Endodermal cell (in vitro differentiated cells): ENCODE results near the gene SEPTIN8. TPM values are rescaled to one million over a fixed set of nuclear protein-coding genes. Genes with fewer than 3 reads are reported as not detected.

Source experiments
- DNase-seq: peaks from one replicate; pipeline ENCODE4 v3.0.0-alpha.2; 2017
- H3K27ac ChIP-seq: 2 replicates; pipeline ENCODE4 v1.5.1; 2013; ENCODE audit warnings: mild to moderate bottlenecking, low read depth, low read length, moderate library complexity
- H3K27me3 ChIP-seq: 2 replicates; pipeline ENCODE4 v1.6.1; 2013; ENCODE audit warnings: mild to moderate bottlenecking, low read length, moderate library complexity; ENCODE audit not compliant: insufficient read depth, control insufficient read depth, poor library complexity, severe bottlenecking
- H3K36me3 ChIP-seq: 2 replicates; pipeline ENCODE4 v1.7.0; 2013; ENCODE audit warnings: mild to moderate bottlenecking, low read length, moderate library complexity; ENCODE audit not compliant: control insufficient read depth, insufficient read depth
- H3K4me1 ChIP-seq: one replicate; pipeline ENCODE4 v1.7.0; 2013; ENCODE audit warnings: low read length; ENCODE audit not compliant: control insufficient read depth, insufficient read depth
- H3K4me3 ChIP-seq: 2 replicates; pipeline ENCODE4 v1.5.1; 2013; ENCODE audit warnings: mild to moderate bottlenecking, low read length, moderate library complexity
- H3K9ac ChIP-seq: 2 replicates; pipeline ENCODE4 v1.6.1; 2013; ENCODE audit warnings: mild to moderate bottlenecking, low read length, moderate library complexity; ENCODE audit not compliant: poor library complexity, severe bottlenecking; ENCODE audit errors: extremely low read depth
- H3K9me3 ChIP-seq: 2 replicates; pipeline ENCODE4 v1.6.1; 2013; ENCODE audit warnings: mild to moderate bottlenecking, low read length, moderate library complexity; ENCODE audit not compliant: control insufficient read depth
- H3K27ac Mint-ChIP-seq: 2 replicates; pipeline ENCODE4 v1.8.0; 2020; ENCODE audit warnings: mixed read lengths
- H3K27me3 Mint-ChIP-seq: 2 replicates; pipeline ENCODE4 v1.8.0; 2021; ENCODE audit warnings: mild to moderate bottlenecking, mixed read lengths; ENCODE audit not compliant: insufficient read depth
- H3K36me3 Mint-ChIP-seq: 2 replicates; pipeline ENCODE4 v1.8.0; 2020; ENCODE audit warnings: low read depth, mixed read lengths
- H3K4me1 Mint-ChIP-seq: 2 replicates; pipeline ENCODE4 v1.8.0; 2020; ENCODE audit warnings: mixed read lengths
- H3K4me3 Mint-ChIP-seq: 2 replicates; pipeline ENCODE4 v1.8.0; 2020; ENCODE audit warnings: mild to moderate bottlenecking, moderate library complexity, mixed read lengths
- H3K9me3 Mint-ChIP-seq: 2 replicates; pipeline ENCODE4 v1.8.0; 2020; ENCODE audit warnings: mild to moderate bottlenecking, mixed read lengths
- CTCF ChIP-seq: fragments of 200-600 bp; sonication (generic); conservative IDR thresholded peaks from 2 replicates; pipeline ENCODE4 v1.5.0; 2021; ENCODE audit warnings: antibody characterized with exemption, mild to moderate bottlenecking
- WGBS, 2 experiments: methylation state at CpG; one replicate each; pipeline versions ENCODE4 v1.1.5 to v1.1.7; 2013; ENCODE audit warnings: missing lambda C conversion rate in 2 of 2, mixed read lengths in 1 of 2; ENCODE audit not compliant: insufficient coverage in 1 of 2, insufficient read length in 1 of 2; 5-methylcytosine and 5-hydroxymethylcytosine counted together
- total RNA-seq, 2 donors: library from RNA; stranded (reverse); fragmentation: NEBNext Ultra II Directional in 1 of 2; extraction: Animal tissue kit (Norgen Biotek cat#: 25700) in 1 of 2; gene quantifications; 2 replicates in 1 of 2; 3 replicates in 1 of 2; pipeline ENCODE4 v1.2.1, GENCODE V29; 2021

SEPTIN8 gene
- total RNA-seq, 2 donors from 2014 or later, result 49.0 to 56.7 TPM

DNA sequence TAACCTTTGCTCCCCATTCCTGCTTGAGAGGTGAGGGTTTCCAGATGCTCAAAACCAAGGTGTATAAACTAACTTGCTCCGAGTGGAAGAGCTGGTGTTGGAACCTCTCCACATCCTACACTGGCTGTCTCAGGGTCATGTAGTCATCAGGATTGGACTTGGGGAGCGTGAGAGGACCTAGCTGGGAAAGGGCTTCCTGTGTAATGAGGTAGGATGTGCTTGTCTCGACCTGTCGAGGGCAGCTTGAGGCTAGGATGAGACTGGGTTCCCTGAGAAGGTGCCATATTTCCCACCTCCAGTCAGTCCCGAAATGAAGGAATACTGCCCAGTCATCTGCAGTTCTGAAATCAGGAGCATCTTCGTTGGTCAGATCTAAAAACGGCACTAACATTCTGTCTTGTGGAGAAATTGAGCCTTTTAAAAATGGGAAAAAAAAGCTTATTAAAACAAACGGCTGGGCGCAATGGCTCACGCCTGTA lies 28.5 kb downstream of the SEPTIN8 start:
- H3K36me3 Mint-ChIP-seq, result no peaks in the 10 kb centered on the region
- Histone ChIP-seq H3K4me3 (no peak overlapping the region), H3K4me1 (no peaks in the 10 kb centered on the region), H3K9me3 (no peaks in the 10 kb centered on the region), H3K36me3 (no peaks in the 10 kb centered on the region), H3K27ac (no peak overlapping the region), H3K27me3 (peaks cover 77% of the 10 kb centered on the region), H3K9ac (no peak overlapping the region)
- H3K4me1 Mint-ChIP-seq, result peaks cover 2% of the 10 kb centered on the region
- WGBS, 2 experiments, result 94 to 99% methylated on average over 7 to 10 of the region's 10 CpGs
- DNase-seq, result no peak
- H3K27me3 Mint-ChIP-seq, result peaks cover 73% of the 10 kb centered on the region
- H3K4me3 Mint-ChIP-seq, result peak overlapping the region; percentile 17
- no peak overlapping the region for H3K27ac Mint-ChIP-seq
- no peaks in the 10 kb centered on the region for H3K9me3 Mint-ChIP-seq
- TF ChIP-seq CTCF, result no peak

GRCh38 chr5:132747616-132748440 lies 29.2 kb downstream of the SEPTIN8 start:
- Mint-ChIP-seq H3K4me3 (peak overlapping the region; percentile 38), H3K36me3 (no peaks in the 10 kb centered on the region), H3K9me3 (peaks cover 4% of the 10 kb centered on the region), H3K27ac (no peak overlapping the region), H3K27me3 (peaks cover 78% of the 10 kb centered on the region), H3K4me1 (no peaks in the 10 kb centered on the region)
- Histone ChIP-seq H3K4me1 (no peaks in the 10 kb centered on the region), H3K36me3 (no peaks in the 10 kb centered on the region), H3K4me3 (peak overlapping the region; percentile 70), H3K27ac (no peak overlapping the region), H3K9me3 (no peaks in the 10 kb centered on the region), H3K27me3 (peaks cover 81% of the 10 kb centered on the region), H3K9ac (no peak overlapping the region)
- WGBS, 2 experiments, result 21 to 23% methylated on average over 24 to 76 of the region's 76 CpGs
- TF ChIP-seq CTCF, result no peak
- DNase-seq, result peak; percentile 82

DNA sequence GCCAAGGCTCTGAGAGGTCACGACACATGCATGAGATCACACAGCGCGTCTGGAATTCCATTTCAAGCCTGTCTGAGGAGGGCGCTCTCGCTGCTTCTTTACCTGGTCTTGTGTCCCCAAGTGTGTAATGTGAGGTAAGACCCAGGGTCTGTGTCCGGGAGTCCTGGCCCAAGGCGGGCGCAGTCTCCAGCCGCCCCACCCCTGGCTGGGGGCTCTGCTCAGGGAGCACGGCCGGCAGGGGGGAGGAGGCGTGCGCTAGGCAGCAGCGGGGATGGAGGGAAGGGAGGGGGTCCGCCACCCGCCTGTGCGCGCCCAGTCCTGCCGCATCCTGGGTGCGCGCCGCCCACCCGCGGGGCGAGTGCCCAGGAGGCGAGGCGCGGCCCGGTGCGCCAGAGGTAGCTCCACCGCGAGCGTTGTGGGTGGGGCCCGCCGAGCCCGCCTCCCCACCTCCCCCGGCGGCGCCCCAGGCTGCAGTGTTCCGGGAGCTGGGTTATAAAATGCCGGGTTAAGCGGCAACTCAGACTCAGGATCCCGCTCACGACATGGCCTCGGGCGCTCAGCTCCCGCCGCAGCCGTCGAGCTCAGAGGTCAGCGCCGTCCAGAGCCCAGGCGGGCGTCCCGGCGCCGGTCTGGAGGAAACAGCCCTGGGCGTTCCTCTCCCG lies 30.0 kb downstream of the SEPTIN8 start, which contains the start of gene CCNI2:
Gene CCNI2, plus strand, starts transcription at position 473 of the 662 bp plus-strand sequence. Its CDS starts 70 bp downstream, at position 543.
- peak; percentile 93 for DNase-seq
- peak; percentile 81 for TF ChIP-seq CTCF
- Mint-ChIP-seq H3K4me3 (peak within 1 kb of the TSS; percentile 38), H3K9me3 (peaks cover 5% of the 10 kb centered on the region), H3K27me3 (peaks cover 80% of the 10 kb centered on the region), H3K36me3 (no peaks in the 10 kb centered on the region), H3K27ac (no peak within 1 kb of the TSS), H3K4me1 (no peaks in the 10 kb centered on the region)
- no peaks in the 10 kb centered on the region for H3K36me3 ChIP-seq
- no peak within 1 kb of the TSS for H3K9ac ChIP-seq
- H3K4me3 ChIP-seq, result peak within 1 kb of the TSS; percentile 70
- WGBS, 2 experiments, result 4% methylated on average over 19 to 59 of the region's 59 CpGs
- H3K27ac ChIP-seq, result no peak within 1 kb of the TSS
- peaks cover 83% of the 10 kb centered on the region for H3K27me3 ChIP-seq
- peaks cover 3% of the 10 kb centered on the region for H3K9me3 ChIP-seq
- no peaks in the 10 kb centered on the region for H3K4me1 ChIP-seq
